Testis (tissue), 2 donors: Measurements from ENCODE around the gene PRPF38A.

ENCODE experiments used
- CTCF ChIP-seq, 3 experiments: fragments of 450-650 bp in 2 of 3; fragments of 200-600 bp in 1 of 3; sonication (generic) in 1 of 3; IDR thresholded peaks; one replicate each; pipeline ENCODE4 v1.5.1; 2016 to 2019; ENCODE audit warnings: antibody characterized with exemption in 3 of 3, mild to moderate bottlenecking in 2 of 3, moderate library complexity in 1 of 3
- POLR2A ChIP-seq: fragments of 450-650 bp; IDR thresholded peaks from one replicate; pipeline ENCODE4 v1.6.1; 2017; ENCODE audit warnings: antibody characterized with exemption, mild to moderate bottlenecking, moderate library complexity

- TF ChIP-seq POLR2A (no peak), CTCF (IDR thresholded peaks at IDR 0.05) (no peak)
These were observed 57.4 kb downstream of the PRPF38A start for GRCh38 chr1:52461821-52462220.
